ENCODE measurements around the gene SNN. TPM values are rescaled to one million over a fixed set of nuclear protein-coding genes. Genes with fewer than 3 reads are reported as not detected.

The SNN gene
- polyA plus RNA-seq, 2 of the 4 experiments (the other 2 are of a cell fraction): 6.3 to 10.7 TPM

DNA sequence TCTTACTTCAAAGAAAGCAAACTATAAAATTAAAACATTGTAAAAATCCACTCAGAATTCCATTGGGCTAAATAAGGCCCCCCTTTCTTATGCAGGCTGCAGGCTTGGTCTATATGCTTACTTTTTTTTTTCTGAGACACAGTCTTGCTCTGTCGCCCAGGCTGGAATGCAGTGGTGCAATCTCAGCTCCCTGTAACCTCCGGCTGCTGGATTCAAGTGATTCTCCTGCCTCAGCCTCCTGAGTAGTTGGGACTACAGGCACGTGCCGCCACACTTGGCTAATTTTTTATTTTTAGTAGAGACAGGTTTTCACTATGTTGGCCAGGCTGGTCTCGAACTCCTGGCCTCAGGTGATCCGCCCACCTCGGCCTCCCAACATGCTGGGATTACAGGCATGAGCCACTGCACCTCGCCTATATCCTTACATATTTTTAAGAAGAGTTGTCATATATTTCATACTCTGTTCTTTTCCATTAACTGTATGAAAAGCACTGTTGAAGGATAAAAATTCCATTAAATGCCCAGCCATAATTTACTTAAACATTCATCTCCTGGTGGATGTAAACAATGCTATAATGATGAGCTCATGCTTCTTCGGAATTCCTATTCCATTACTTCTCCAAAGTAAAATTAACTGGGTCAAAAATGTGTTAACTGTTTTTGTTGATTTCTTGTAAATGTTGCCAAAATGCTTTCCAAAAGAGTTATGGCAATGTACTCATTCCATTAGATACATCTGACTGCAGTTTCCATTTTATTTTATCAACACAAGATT lies 17.8 kb downstream of the SNN start:
- H3K27ac ChIP-seq: no peak overlapping the region
- FAIRE-seq (no peak), DNase-seq (ENCODE audit: low read depth in 1 of 2, low spot score in 1 of 2) (no peak), ATAC-seq (no peak)
- 88% methylated on average over 9 of the region's 9 CpGs for WGBS (ENCODE audit: missing lambda C conversion rate)
- ChIA-PET POLR2A (no interaction called here), CTCF (interaction anchor here (1.0 to 3.9 kb wide), 4 partner anchors 29 to 722 kb away, joined by 3 to 18 read pairs (median 4); no protein-coding TSS in a partner anchor)
- TF ChIP-seq, protein P1, sequence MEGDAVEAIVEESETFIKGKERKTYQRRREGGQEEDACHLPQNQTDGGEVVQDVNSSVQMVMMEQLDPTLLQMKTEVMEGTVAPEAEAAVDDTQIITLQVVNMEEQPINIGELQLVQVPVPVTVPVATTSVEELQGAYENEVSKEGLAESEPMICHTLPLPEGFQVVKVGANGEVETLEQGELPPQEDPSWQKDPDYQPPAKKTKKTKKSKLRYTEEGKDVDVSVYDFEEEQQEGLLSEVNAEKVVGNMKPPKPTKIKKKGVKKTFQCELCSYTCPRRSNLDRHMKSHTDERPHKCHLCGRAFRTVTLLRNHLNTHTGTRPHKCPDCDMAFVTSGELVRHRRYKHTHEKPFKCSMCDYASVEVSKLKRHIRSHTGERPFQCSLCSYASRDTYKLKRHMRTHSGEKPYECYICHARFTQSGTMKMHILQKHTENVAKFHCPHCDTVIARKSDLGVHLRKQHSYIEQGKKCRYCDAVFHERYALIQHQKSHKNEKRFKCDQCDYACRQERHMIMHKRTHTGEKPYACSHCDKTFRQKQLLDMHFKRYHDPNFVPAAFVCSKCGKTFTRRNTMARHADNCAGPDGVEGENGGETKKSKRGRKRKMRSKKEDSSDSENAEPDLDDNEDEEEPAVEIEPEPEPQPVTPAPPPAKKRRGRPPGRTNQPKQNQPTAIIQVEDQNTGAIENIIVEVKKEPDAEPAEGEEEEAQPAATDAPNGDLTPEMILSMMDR (IDR thresholded peaks at IDR 0.05): no peak
- TF ChIP-seq RCOR1 (IDR thresholded peaks at IDR 0.05; ENCODE audit: low read depth, low read length) (no peak), ZNF302 (CRISPR knock-in tag; IDR thresholded peaks at IDR 0.05) (no peak), BHLHE40 (IDR thresholded peaks at IDR 0.05; ENCODE audit: low read depth, low read length) (no peak), JUNB (IDR thresholded peaks at IDR 0.05) (no peak), MYC (IDR thresholded peaks at IDR 0.05; ENCODE audit: borderline replicate concordance, low read length) (no peak), NFE2L2 (conservative IDR thresholded peaks at IDR 0.05; ENCODE audit: low read length) (no peak), HEYL (CRISPR knock-in tag; IDR thresholded peaks at IDR 0.05) (no peak), RARB (CRISPR knock-in tag; IDR thresholded peaks at IDR 0.05) (no peak), ZFP36 (IDR thresholded peaks at IDR 0.05; ENCODE audit: borderline replicate concordance, partially characterized antibody) (no peak), FOSB (CRISPR knock-in tag; IDR thresholded peaks at IDR 0.05) (no peak), TFCP2L1 (CRISPR knock-in tag; IDR thresholded peaks at IDR 0.05) (no peak), EHMT2 (IDR thresholded peaks at IDR 0.05; ENCODE audit: low read depth) (no peak), POLR2AphosphoS2 (conservative IDR thresholded peaks at IDR 0.05; ENCODE audit: low read length) (no peak)
- TF ChIP-seq, protein P2, sequence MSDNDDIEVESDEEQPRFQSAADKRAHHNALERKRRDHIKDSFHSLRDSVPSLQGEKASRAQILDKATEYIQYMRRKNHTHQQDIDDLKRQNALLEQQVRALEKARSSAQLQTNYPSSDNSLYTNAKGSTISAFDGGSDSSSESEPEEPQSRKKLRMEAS (IDR thresholded peaks at IDR 0.05): no peak
- no peak overlapping the region for H3K4me2 ChIP-seq
- peaks cover 33% of the 10 kb centered on the region for H3K4me1 ChIP-seq
- no peak overlapping the region for H3K4me3 ChIP-seq
- no peaks in the 10 kb centered on the region for H3K9me3 ChIP-seq

DNA sequence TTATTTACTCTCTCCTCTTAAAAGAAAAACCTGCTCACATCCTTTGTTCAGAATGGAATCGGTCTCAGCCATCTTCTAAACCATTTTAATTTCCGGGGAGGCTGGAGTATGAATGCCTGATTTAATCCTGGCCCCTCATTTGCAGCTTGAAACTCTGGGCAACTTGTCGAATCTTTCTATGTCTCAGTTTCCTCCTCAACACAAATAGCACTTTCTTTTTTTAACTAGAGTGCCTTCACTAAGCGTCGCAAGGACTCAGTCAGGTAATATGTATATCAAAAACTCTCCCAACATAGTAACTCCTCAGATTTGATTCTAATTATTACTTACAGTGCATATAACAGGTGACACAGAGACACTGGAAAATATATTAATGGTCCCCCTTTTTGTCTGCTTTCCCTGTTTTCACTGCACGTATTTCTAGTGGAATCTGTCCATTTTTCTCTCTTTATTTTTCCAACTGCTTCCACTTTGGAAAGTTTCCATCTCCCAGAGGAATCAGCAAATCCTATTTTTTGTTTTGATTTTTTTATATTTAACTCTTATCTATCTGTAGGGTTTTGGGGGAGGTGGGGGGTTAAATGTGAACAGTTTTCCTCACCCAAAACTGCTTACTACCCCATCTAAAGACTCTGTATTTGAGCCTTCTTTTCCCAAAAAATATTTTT lies 18.6 kb downstream of the SNN start:
- DNase-seq (ENCODE audit: low read depth in 1 of 2, low spot score in 1 of 2) (no peak), ATAC-seq (no peak), FAIRE-seq (no peak)
- peaks cover 25% of the 10 kb centered on the region for H3K4me1 ChIP-seq
- H3K27ac ChIP-seq: no peak overlapping the region
- TF ChIP-seq HDAC2 (IDR thresholded peaks at IDR 0.05): no peak
- no peak for TF ChIP-seq FOXS1 (CRISPR knock-in tag; IDR thresholded peaks at IDR 0.05)
- no peak for TF ChIP-seq HOXB5 (CRISPR knock-in tag; IDR thresholded peaks at IDR 0.05)
- no peak for TF ChIP-seq CEBPB (IDR thresholded peaks at IDR 0.05)
- no peak for TF ChIP-seq BHLHE40 (IDR thresholded peaks at IDR 0.05; ENCODE audit: low read depth, low read length)
- TF ChIP-seq SREBF2 (IDR thresholded peaks at IDR 0.05): no peak
- no peak for TF ChIP-seq FOSB (CRISPR knock-in tag; IDR thresholded peaks at IDR 0.05)
- TF ChIP-seq, protein P3, sequence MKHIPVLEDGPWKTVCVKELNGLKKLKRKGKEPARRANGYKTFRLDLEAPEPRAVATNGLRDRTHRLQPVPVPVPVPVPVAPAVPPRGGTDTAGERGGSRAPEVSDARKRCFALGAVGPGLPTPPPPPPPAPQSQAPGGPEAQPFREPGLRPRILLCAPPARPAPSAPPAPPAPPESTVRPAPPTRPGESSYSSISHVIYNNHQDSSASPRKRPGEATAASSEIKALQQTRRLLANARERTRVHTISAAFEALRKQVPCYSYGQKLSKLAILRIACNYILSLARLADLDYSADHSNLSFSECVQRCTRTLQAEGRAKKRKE (CRISPR knock-in tag; IDR thresholded peaks at IDR 0.05; ENCODE audit: low read depth): no peak
- TF ChIP-seq, protein P4, sequence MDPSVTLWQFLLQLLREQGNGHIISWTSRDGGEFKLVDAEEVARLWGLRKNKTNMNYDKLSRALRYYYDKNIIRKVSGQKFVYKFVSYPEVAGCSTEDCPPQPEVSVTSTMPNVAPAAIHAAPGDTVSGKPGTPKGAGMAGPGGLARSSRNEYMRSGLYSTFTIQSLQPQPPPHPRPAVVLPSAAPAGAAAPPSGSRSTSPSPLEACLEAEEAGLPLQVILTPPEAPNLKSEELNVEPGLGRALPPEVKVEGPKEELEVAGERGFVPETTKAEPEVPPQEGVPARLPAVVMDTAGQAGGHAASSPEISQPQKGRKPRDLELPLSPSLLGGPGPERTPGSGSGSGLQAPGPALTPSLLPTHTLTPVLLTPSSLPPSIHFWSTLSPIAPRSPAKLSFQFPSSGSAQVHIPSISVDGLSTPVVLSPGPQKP (IDR thresholded peaks at IDR 0.05; ENCODE audit: low read depth, low read length): no peak
- TF ChIP-seq, protein P5, sequence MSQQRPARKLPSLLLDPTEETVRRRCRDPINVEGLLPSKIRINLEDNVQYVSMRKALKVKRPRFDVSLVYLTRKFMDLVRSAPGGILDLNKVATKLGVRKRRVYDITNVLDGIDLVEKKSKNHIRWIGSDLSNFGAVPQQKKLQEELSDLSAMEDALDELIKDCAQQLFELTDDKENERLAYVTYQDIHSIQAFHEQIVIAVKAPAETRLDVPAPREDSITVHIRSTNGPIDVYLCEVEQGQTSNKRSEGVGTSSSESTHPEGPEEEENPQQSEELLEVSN (IDR thresholded peaks at IDR 0.05; ENCODE audit: borderline replicate concordance, low read depth): no peak
- no peak for TF ChIP-seq JUN (IDR thresholded peaks at IDR 0.05)
- TF ChIP-seq ZSCAN20 (CRISPR knock-in tag; IDR thresholded peaks at IDR 0.05): no peak
- no peak for TF ChIP-seq NPAS2 (CRISPR knock-in tag; IDR thresholded peaks at IDR 0.05; ENCODE audit: borderline replicate concordance)
- TF ChIP-seq, protein P6, sequence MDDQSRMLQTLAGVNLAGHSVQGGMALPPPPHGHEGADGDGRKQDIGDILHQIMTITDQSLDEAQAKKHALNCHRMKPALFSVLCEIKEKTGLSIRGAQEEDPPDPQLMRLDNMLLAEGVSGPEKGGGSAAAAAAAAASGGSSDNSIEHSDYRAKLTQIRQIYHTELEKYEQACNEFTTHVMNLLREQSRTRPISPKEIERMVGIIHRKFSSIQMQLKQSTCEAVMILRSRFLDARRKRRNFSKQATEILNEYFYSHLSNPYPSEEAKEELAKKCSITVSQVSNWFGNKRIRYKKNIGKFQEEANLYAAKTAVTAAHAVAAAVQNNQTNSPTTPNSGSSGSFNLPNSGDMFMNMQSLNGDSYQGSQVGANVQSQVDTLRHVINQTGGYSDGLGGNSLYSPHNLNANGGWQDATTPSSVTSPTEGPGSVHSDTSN (IDR thresholded peaks at IDR 0.05): no peak
- TF ChIP-seq, protein P7, sequence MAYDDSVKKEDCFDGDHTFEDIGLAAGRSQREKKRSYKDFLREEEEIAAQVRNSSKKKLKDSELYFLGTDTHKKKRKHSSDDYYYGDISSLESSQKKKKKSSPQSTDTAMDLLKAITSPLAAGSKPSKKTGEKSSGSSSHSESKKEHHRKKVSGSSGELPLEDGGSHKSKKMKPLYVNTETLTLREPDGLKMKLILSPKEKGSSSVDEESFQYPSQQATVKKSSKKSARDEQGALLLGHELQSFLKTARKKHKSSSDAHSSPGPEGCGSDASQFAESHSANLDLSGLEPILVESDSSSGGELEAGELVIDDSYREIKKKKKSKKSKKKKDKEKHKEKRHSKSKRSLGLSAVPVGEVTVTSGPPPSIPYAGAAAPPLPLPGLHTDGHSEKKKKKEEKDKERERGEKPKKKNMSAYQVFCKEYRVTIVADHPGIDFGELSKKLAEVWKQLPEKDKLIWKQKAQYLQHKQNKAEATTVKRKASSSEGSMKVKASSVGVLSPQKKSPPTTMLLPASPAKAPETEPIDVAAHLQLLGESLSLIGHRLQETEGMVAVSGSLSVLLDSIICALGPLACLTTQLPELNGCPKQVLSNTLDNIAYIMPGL (CRISPR knock-in tag; IDR thresholded peaks at IDR 0.05; ENCODE audit: borderline replicate concordance): no peak
- H3K4me3 ChIP-seq: no peak overlapping the region
- no peaks in the 10 kb centered on the region for H3K9me3 ChIP-seq
- 84% methylated on average over 6 of the region's 6 CpGs for WGBS (ENCODE audit: missing lambda C conversion rate)
- H3K4me2 ChIP-seq: no peak overlapping the region
- ChIA-PET CTCF (interaction anchor here (1.0 to 3.3 kb wide), 2 partner anchors 28 to 219 kb away, joined by 4 to 17 read pairs; no protein-coding TSS in a partner anchor), POLR2A (no interaction called here)

Data from A549 (cell line).